Myometrial cell (primary cell): ENCODE data around the gene NBPF14. TPM values are rescaled to one million over a fixed set of nuclear protein-coding genes. Genes with fewer than 3 reads are reported as not detected.

ENCODE experiments used
- total RNA-seq: library from RNA; depleted of rRNA; stranded (reverse); fragments of >200 nt; gene quantifications from 2 replicates; pipeline ENCODE4 v1.2.3, GENCODE V29; 2015

Gene NBPF14
- 23.9 and 31.2 TPM in 2 replicates for total RNA-seq

GRCh38 chr1:148595911-148596310 is at the start of gene NBPF14:
TSS of gene NBPF14 (minus strand) at chr1:148596011. CDS start at chr1:148595717, 294 bp downstream.

GRCh38 chr1:148483029-148483428 is 112.8 kb downstream of the NBPF14 start, which contains the start of gene PPIAL4G:
TSS of gene PPIAL4G (minus strand) at chr1:148483302. CDS start at chr1:148483252, 50 bp downstream.

Other genes starting within 250 kb of the NBPF14 start
- gene PPIAL4G, start 112.7 kb downstream of the NBPF14 start, total RNA-seq, result not detected in 2 replicates
- gene NUDT4B, start 152.8 kb upstream of the NBPF14 start, total RNA-seq, result 11.2 and 20.7 TPM in 2 replicates
- gene PDE4DIP, start 248.4 kb upstream of the NBPF14 start, total RNA-seq, result 80.4 and 86.5 TPM in 2 replicates